CD14-positive monocyte (primary cell): ENCODE results near the gene PCNT. TPM values are rescaled to one million over a fixed set of nuclear protein-coding genes. Genes with fewer than 3 reads are reported as not detected.
A peak's percentile ranks its signal among the peaks of the same experiment; 100 is the strongest.

Source experiments
- DNase-seq, 3 donors: peaks; one replicate each; pipeline ENCODE4 v3.0.0-alpha.2; 2011 to 2022
- H2AFZ ChIP-seq: 2 replicates; pipeline ENCODE4 v1.6.0; 2012; ENCODE audit warnings: mild to moderate bottlenecking, low read depth, low read length, inconsistent platforms; ENCODE audit not compliant: insufficient read depth, poor library complexity, severe bottlenecking
- H3K27ac ChIP-seq, 2 donors: 1 replicate in 1 of 2; 2 replicates in 1 of 2; pipeline ENCODE4 v1.5.1; 2012 to 2013; ENCODE audit warnings: low read length in 2 of 2, control low read depth in 1 of 2, inconsistent platforms in 1 of 2, low read depth in 1 of 2, mild to moderate bottlenecking in 1 of 2
- H3K27me3 ChIP-seq, 2 donors: one replicate each; pipeline versions ENCODE4 v1.6.0 to v1.6.1; 2011 to 2013; ENCODE audit warnings: low read length in 2 of 2; ENCODE audit not compliant: control insufficient read depth in 2 of 2, insufficient read depth in 2 of 2
- H3K36me3 ChIP-seq, 2 donors: replicated peaks in 1 of 2; 1 replicate in 1 of 2; 2 replicates in 1 of 2; pipeline versions ENCODE4 v1.5.1 to v1.6.1; 2012 to 2013; ENCODE audit warnings: low read length in 2 of 2, control low read depth in 1 of 2, inconsistent platforms in 1 of 2, mild to moderate bottlenecking in 1 of 2; ENCODE audit not compliant: insufficient read depth in 2 of 2, control insufficient read depth in 1 of 2
- H3K4me1 ChIP-seq, 2 donors: 1 replicate in 1 of 2; 2 replicates in 1 of 2; pipeline versions ENCODE4 v1.5.1 to v1.6.1; 2012 to 2013; ENCODE audit warnings: low read length in 2 of 2, control low read depth in 1 of 2, inconsistent platforms in 1 of 2, mild to moderate bottlenecking in 1 of 2, moderate library complexity in 1 of 2; ENCODE audit not compliant: insufficient read depth in 2 of 2, control insufficient read depth in 1 of 2
- H3K4me2 ChIP-seq: replicated peaks from 2 replicates; pipeline ENCODE3; 2012; ENCODE audit warnings: low read length, moderate library complexity, mild to moderate bottlenecking; ENCODE audit not compliant: poor library complexity, severe bottlenecking; ENCODE audit errors: extremely low read depth
- H3K4me3 ChIP-seq, 3 experiments: fragments of 200-600 bp in 1 of 3; sonication (generic) in 1 of 3; replicated peaks in 1 of 3; 1 replicate in 2 of 3; 2 replicates in 1 of 3; pipeline ENCODE4 v1.5.1; 2011 to 2013; ENCODE audit warnings: low read length in 3 of 3, mild to moderate bottlenecking in 3 of 3, control low read depth in 2 of 3, low read depth in 2 of 3, inconsistent platforms in 1 of 3, moderate library complexity in 1 of 3
- H3K79me2 ChIP-seq: 2 replicates; pipeline ENCODE4 v1.6.0; 2012; ENCODE audit warnings: mild to moderate bottlenecking, control low read depth, inconsistent platforms, low read length, moderate library complexity; ENCODE audit not compliant: insufficient read depth
- H3K9ac ChIP-seq: 2 replicates; pipeline ENCODE4 v1.6.0; 2017; ENCODE audit warnings: low read length, mild to moderate bottlenecking; ENCODE audit not compliant: insufficient read depth, poor library complexity, severe bottlenecking
- H3K9me3 ChIP-seq, 2 donors: replicated peaks in 1 of 2; 1 replicate in 1 of 2; 2 replicates in 1 of 2; pipeline versions ENCODE4 v1.5.1 to v1.6.1; 2012 to 2013; ENCODE audit warnings: low read length in 2 of 2, control low read depth in 1 of 2; ENCODE audit not compliant: control insufficient read depth in 1 of 2, insufficient read depth in 1 of 2
- H4K20me1 ChIP-seq: 2 replicates; pipeline ENCODE4 v1.6.0; 2012; ENCODE audit warnings: mild to moderate bottlenecking, low read length, control low read depth, moderate library complexity; ENCODE audit not compliant: insufficient read depth
- H3K27ac Mint-ChIP-seq, 7 donors: one replicate each; pipeline ENCODE4 v1.8.0; 2020; ENCODE audit warnings: mild to moderate bottlenecking in 7 of 7, mixed read lengths in 7 of 7, moderate library complexity in 6 of 7, inconsistent platforms in 2 of 7
- H3K27me3 Mint-ChIP-seq, 3 donors: one replicate each; pipeline ENCODE4 v1.8.0; 2021 to 2022; ENCODE audit warnings: low read depth in 3 of 3, mild to moderate bottlenecking in 3 of 3, mixed read lengths in 3 of 3, moderate library complexity in 3 of 3, inconsistent platforms in 1 of 3
- H3K36me3 Mint-ChIP-seq, 2 donors: one replicate each; pipeline ENCODE4 v1.8.0; 2020; ENCODE audit warnings: mixed read lengths in 2 of 2, inconsistent platforms in 1 of 2, mild to moderate bottlenecking in 1 of 2
- H3K4me1 Mint-ChIP-seq: one replicate; pipeline ENCODE4 v1.8.0; 2020; ENCODE audit warnings: mild to moderate bottlenecking, mixed read lengths
- H3K4me3 Mint-ChIP-seq, 2 donors: one replicate each; pipeline ENCODE4 v1.8.0; 2020; ENCODE audit warnings: mild to moderate bottlenecking in 2 of 2, mixed read lengths in 2 of 2, moderate library complexity in 1 of 2
- H3K9me3 Mint-ChIP-seq, 7 donors: one replicate each; pipeline ENCODE4 v1.8.0; 2020 to 2022; ENCODE audit warnings: mixed read lengths in 7 of 7, mild to moderate bottlenecking in 6 of 7, moderate library complexity in 6 of 7, inconsistent platforms in 2 of 7
- CTCF ChIP-seq: fragments of 200-600 bp; IDR thresholded peaks from one replicate; pipeline ENCODE4 v1.8.0; 2022; ENCODE audit warnings: antibody characterized with exemption, mild to moderate bottlenecking
- WGBS: methylation state at CpG from one replicate; pipeline ENCODE4 v1.1.5; 2013; ENCODE audit warnings: missing lambda C conversion rate; ENCODE audit not compliant: insufficient coverage; 5-methylcytosine and 5-hydroxymethylcytosine counted together
- intact Hi-C, 2 donors: fragments of 100-400 bp; cut with micrococcal nuclease; formaldehyde crosslinking; loops; one replicate each; pipeline versions ENCODE4 v1.15.0 to v1.15.1; 2023
- polyA plus RNA-seq, 3 donors: library from polyadenylated mRNA; depleted of rRNA in 1 of 3; unstranded in 2 of 3; stranded (reverse) in 1 of 3; fragments of 300-500 nt in 2 of 3; fragments of >200 nt in 1 of 3; fragmentation: Illumina TruSeq in 2 of 3; gene quantifications; 1 replicate in 2 of 3; 2 replicates in 1 of 3; pipeline ENCODE4 v1.2.3, GENCODE V29; 2012 to 2021

The PCNT gene
- polyA plus RNA-seq, 3 donors: 4.2 to 16.3 (median 5.1) TPM

DNA sequence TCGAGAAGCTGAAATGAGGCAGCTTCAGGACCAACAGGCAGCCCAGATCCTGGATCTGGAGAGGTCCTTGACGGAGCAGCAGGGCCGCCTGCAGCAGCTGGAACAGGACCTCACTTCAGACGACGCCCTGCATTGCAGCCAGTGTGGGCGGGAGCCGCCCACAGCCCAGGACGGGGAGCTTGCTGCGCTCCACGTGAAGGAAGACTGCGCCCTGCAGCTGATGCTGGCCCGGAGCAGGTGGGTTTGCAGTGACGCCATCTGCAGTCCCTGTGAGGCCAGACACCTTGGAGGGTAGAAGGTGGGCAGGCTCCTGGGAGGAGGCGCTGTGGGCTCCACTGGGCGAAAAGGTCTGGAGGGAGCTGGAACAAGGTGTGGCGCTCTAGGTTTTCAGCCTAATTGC lies 39.7 kb downstream of the PCNT start:
- 98% methylated on average over 16 of the region's 16 CpGs for WGBS
- DNase-seq: no peak
- Histone ChIP-seq H3K27me3 (no peaks in the 10 kb centered on the region), H3K9me3 (no peaks in the 10 kb centered on the region), H3K79me2 (no peaks in the 10 kb centered on the region), H3K4me1 (peaks cover 0 to 2% of the 10 kb centered on the region in 2 donors), H3K4me2 (no peak overlapping the region), H3K9ac (no peak overlapping the region), H3K27ac (no peak overlapping the region), H3K4me3 (no peak overlapping the region), H3K36me3 (peaks cover 59 to 83% of the 10 kb centered on the region in 2 donors), H2AFZ (no peak overlapping the region), H4K20me1 (no peaks in the 10 kb centered on the region)
- no peak for TF ChIP-seq CTCF
- H3K27me3 Mint-ChIP-seq: peaks cover 0 to 3% (median 0%) of the 10 kb centered on the region in 3 donors
- intact Hi-C loops: no loop called here
- peaks cover 3% of the 10 kb centered on the region for H3K4me1 Mint-ChIP-seq
- no peak overlapping the region for H3K4me3 Mint-ChIP-seq
- H3K9me3 Mint-ChIP-seq: peaks cover 0 to 2% (median 0%) of the 10 kb centered on the region in 7 donors
- H3K27ac Mint-ChIP-seq: no peak overlapping the region
- H3K36me3 Mint-ChIP-seq: peaks cover 62 to 91% of the 10 kb centered on the region in 2 donors

DNA sequence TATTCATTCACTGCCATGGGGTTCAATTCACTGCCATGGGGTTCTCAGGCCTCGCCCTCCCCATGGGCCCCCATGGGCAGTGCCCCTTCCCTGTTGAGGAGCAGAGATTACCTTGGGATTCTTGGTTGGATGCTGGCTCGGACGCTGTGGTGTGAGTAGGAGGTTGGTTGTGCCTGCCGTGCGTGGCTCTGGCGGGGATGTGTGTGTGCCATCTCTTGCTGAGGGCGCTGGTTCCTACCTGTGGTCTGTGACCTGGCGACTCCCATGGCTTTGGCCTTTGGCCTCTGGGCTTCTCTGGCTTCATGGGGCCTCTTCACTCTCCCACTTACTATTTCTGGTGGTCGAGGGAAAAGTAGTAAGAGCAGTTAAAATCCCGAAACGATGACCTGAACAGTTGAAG lies 42.1 kb downstream of the PCNT start:
- Histone ChIP-seq H3K9me3 (no peaks in the 10 kb centered on the region), H3K4me3 (no peak overlapping the region), H3K27me3 (no peaks in the 10 kb centered on the region), H2AFZ (no peak overlapping the region), H4K20me1 (peaks cover 3% of the 10 kb centered on the region), H3K36me3 (peaks cover 56 to 71% of the 10 kb centered on the region in 2 donors), H3K9ac (no peak overlapping the region), H3K4me1 (peaks cover 8 to 14% of the 10 kb centered on the region in 2 donors), H3K79me2 (peaks cover 7% of the 10 kb centered on the region), H3K4me2 (no peak overlapping the region), H3K27ac (no peak overlapping the region)
- H3K9me3 Mint-ChIP-seq: peaks cover 0 to 2% (median 0%) of the 10 kb centered on the region in 7 donors
- WGBS: 72% methylated on average over 2 of the region's 11 CpGs
- intact Hi-C loops: no loop called here
- peaks cover 53 to 80% of the 10 kb centered on the region in 2 donors for H3K36me3 Mint-ChIP-seq
- H3K4me3 Mint-ChIP-seq: no peak overlapping the region
- H3K27ac Mint-ChIP-seq: peak overlapping the region in 1 of 7 donors; percentile 41
- DNase-seq: no peak
- peaks cover 14% of the 10 kb centered on the region for H3K4me1 Mint-ChIP-seq
- H3K27me3 Mint-ChIP-seq: peaks cover 0 to 2% (median 0%) of the 10 kb centered on the region in 3 donors
- TF ChIP-seq CTCF: no peak
